Uterus (tissue), 4 donors: ENCODE data around the gene BTBD17. TPM values are rescaled to one million over a fixed set of nuclear protein-coding genes. Genes with fewer than 3 reads are reported as not detected.

ENCODE experiments used
- DNase-seq, 2 donors: peaks; one replicate each; pipeline ENCODE4 v3.0.0-alpha.2; 2019 to 2020
- H3K27ac ChIP-seq, 2 donors: fragments of 200-600 bp; sonication (generic); 1 replicate in 1 of 2; 2 replicates in 1 of 2; pipeline ENCODE4 v1.5.1; 2016 to 2018
- H3K27me3 ChIP-seq, 2 donors: fragments of 200-600 bp; sonication (generic); one replicate each; pipeline ENCODE4 v1.5.1; 2018 to 2019; ENCODE audit warnings: control low read depth in 1 of 2
- H3K36me3 ChIP-seq, 2 donors: fragments of 200-600 bp; sonication (generic); one replicate each; pipeline ENCODE4 v1.5.1; 2019; ENCODE audit warnings: control low read depth in 1 of 2
- H3K4me1 ChIP-seq, 2 donors: fragments of 200-600 bp; sonication (generic); one replicate each; pipeline ENCODE4 v1.5.1; 2018 to 2019; ENCODE audit warnings: control low read depth in 1 of 2
- H3K4me3 ChIP-seq, 2 donors: fragments of 200-600 bp; sonication (generic); 1 replicate in 1 of 2; 2 replicates in 1 of 2; pipeline ENCODE4 v1.5.1; 2018 to 2019; ENCODE audit warnings: mild to moderate bottlenecking in 1 of 2
- H3K9me3 ChIP-seq, 2 donors: fragments of 200-600 bp; sonication (generic); one replicate each; pipeline ENCODE4 v1.5.1; 2019; ENCODE audit warnings: control low read depth in 1 of 2
- CTCF ChIP-seq, 4 experiments: fragments of 200-600 bp in 2 of 4; fragments of 450-650 bp in 2 of 4; sonication (generic) in 2 of 4; IDR thresholded peaks; one replicate each; pipeline ENCODE4 v1.5.1; 2016 to 2019; ENCODE audit warnings: antibody characterized with exemption in 4 of 4, mild to moderate bottlenecking in 2 of 4, moderate library complexity in 1 of 4
- POLR2A ChIP-seq, 2 donors: fragments of 450-650 bp; IDR thresholded peaks; one replicate each; pipeline ENCODE4 v1.6.1; 2016; ENCODE audit warnings: antibody characterized with exemption in 2 of 2, mild to moderate bottlenecking in 1 of 2, moderate library complexity in 1 of 2
- intact Hi-C: fragments of 100-400 bp; cut with DNase I; formaldehyde crosslinking; loops from one replicate; pipeline ENCODE4 v1.15.1; 2023; ENCODE audit warnings: low total_unique reads
- total RNA-seq, 4 donors: library from RNA; depleted of rRNA in 3 of 4; stranded (reverse); fragments of >200 nt in 3 of 4; gene quantifications; one replicate each; pipeline versions ENCODE4 v1.1.0 to v1.2.4, GENCODE V29; 2014 to 2023
- donor health status: DM: yes; HTN: yes; CAD: no.

Gene BTBD17
- total RNA-seq, 4 donors from 2014 or later, result 0.14 TPM; not detected in 3

- Histone ChIP-seq H3K27me3 (no peaks in the 10 kb centered on the region), H3K36me3 (no peaks in the 10 kb centered on the region), H3K9me3 (no peaks in the 10 kb centered on the region), H3K4me3 (no peak overlapping the region), H3K4me1 (no peaks in the 10 kb centered on the region), H3K27ac (no peak overlapping the region)
- intact Hi-C loops, result no loop called here
- no peak for DNase-seq
- TF ChIP-seq POLR2A (IDR thresholded peaks at IDR 0.05) (no peak), CTCF (IDR thresholded peaks at IDR 0.05) (no peak)
Measured at GRCh38 chr17:74390680-74391653, 29.3 kb upstream of the BTBD17 start.

GRCh38 chr17:74389937-74390679 lies 28.4 kb upstream of the BTBD17 start:
- Histone ChIP-seq H3K27me3 (no peaks in the 10 kb centered on the region), H3K4me1 (no peaks in the 10 kb centered on the region), H3K27ac (no peak overlapping the region), H3K4me3 (no peak overlapping the region), H3K9me3 (no peaks in the 10 kb centered on the region), H3K36me3 (no peaks in the 10 kb centered on the region)
- TF ChIP-seq CTCF (IDR thresholded peaks at IDR 0.05) (no peak), POLR2A (IDR thresholded peaks at IDR 0.05) (no peak)
- no peak for DNase-seq
- intact Hi-C loops, result no loop called here

GRCh38 chr17:74389084-74389753 lies 27.6 kb upstream of the BTBD17 start:
- TF ChIP-seq POLR2A (IDR thresholded peaks at IDR 0.05) (no peak), CTCF (IDR thresholded peaks at IDR 0.05) (no peak)
- Histone ChIP-seq H3K27ac (no peak overlapping the region), H3K4me1 (no peaks in the 10 kb centered on the region), H3K4me3 (no peak overlapping the region), H3K36me3 (no peaks in the 10 kb centered on the region), H3K9me3 (no peaks in the 10 kb centered on the region), H3K27me3 (no peaks in the 10 kb centered on the region)
- DNase-seq, result no peak
- intact Hi-C loops, result no loop called here

- TF ChIP-seq POLR2A (IDR thresholded peaks at IDR 0.05), result no peak
- no peaks in the 10 kb centered on the region for H3K9me3 ChIP-seq
- H3K4me1 ChIP-seq, result no peaks in the 10 kb centered on the region
- H3K27ac ChIP-seq, result no peak overlapping the region
- intact Hi-C loops, result no loop called here
- DNase-seq, result no peak
- no peaks in the 10 kb centered on the region for H3K27me3 ChIP-seq
- no peak overlapping the region for H3K4me3 ChIP-seq
- no peaks in the 10 kb centered on the region for H3K36me3 ChIP-seq
Measured at GRCh38 chr17:74387365-74388218, 25.9 kb upstream of the BTBD17 start.

GRCh38 chr17:74386386-74386785 lies 24.7 kb upstream of the BTBD17 start:
- intact Hi-C loops, result no loop called here
- Histone ChIP-seq H3K27ac (no peak overlapping the region), H3K27me3 (no peaks in the 10 kb centered on the region), H3K4me1 (no peaks in the 10 kb centered on the region), H3K4me3 (no peak overlapping the region), H3K36me3 (no peaks in the 10 kb centered on the region), H3K9me3 (no peaks in the 10 kb centered on the region)
- TF ChIP-seq POLR2A (IDR thresholded peaks at IDR 0.05), result no peak
- no peak for TF ChIP-seq CTCF (IDR thresholded peaks at IDR 0.05)
- peak in 1 of 2 donors; percentile 23 for DNase-seq
